CD4-positive, alpha-beta T cell treated with Interleukin-21 for 1 hour (primary cell): ENCODE data around the gene CNNM3.
A peak's percentile ranks its signal among the peaks of the same experiment; 100 is the strongest.
"Not testable (repeated sequence)": the region's sequence is repeated elsewhere in the genome, so short reads cannot be mapped to it uniquely, and the experiment has no call there.

Experiments
- DNase-seq: peaks from one replicate; pipeline ENCODE4 v3.0.0-alpha.2; 2020

CNNM3 gene

GRCh38 chr2:96800061-96801004 lies 15.7 kb upstream of the CNNM3 start:
- DNase-seq: no peak

GRCh38 chr2:96801005-96801785 lies 14.9 kb upstream of the CNNM3 start:
- peak; percentile 75 for DNase-seq

- peak; percentile 30 for DNase-seq
Measured at GRCh38 chr2:96801786-96802595, 14.1 kb upstream of the CNNM3 start.

GRCh38 chr2:96802721-96803120 lies 13.3 kb upstream of the CNNM3 start:
- no peak for DNase-seq

GRCh38 chr2:96804986-96805385 lies 11.1 kb upstream of the CNNM3 start:
- no peak for DNase-seq

GRCh38 chr2:96805946-96806345 lies 10.1 kb upstream of the CNNM3 start:
- DNase-seq: not testable (repeated sequence)

- DNase-seq: peak; percentile 47
Measured at GRCh38 chr2:96806468-96807126, 9.5 kb upstream of the CNNM3 start.

- DNase-seq: no peak
Measured at GRCh38 chr2:96807127-96807471, 9.0 kb upstream of the CNNM3 start.

GRCh38 chr2:96808176-96808837 lies 7.8 kb upstream of the CNNM3 start:
- no peak for DNase-seq

GRCh38 chr2:96809216-96809882 lies 6.7 kb upstream of the CNNM3 start:
- DNase-seq: no peak

- DNase-seq: no peak
Measured at GRCh38 chr2:96809951-96810782, 5.9 kb upstream of the CNNM3 start.

GRCh38 chr2:96810783-96811192 lies 5.3 kb upstream of the CNNM3 start:
- DNase-seq: no peak

- no peak for DNase-seq
Measured at GRCh38 chr2:96811917-96812316, 4.2 kb upstream of the CNNM3 start.

GRCh38 chr2:96813656-96814055 lies 2.4 kb upstream of the CNNM3 start:
- no peak for DNase-seq

GRCh38 chr2:96815326-96816126 lies 542 bp upstream of the CNNM3 start:
- DNase-seq: no peak

GRCh38 chr2:96816836-96817702 lies 1.0 kb downstream of the CNNM3 start:
- no peak for DNase-seq

GRCh38 chr2:96817882-96818281 lies 1.8 kb downstream of the CNNM3 start:
- no peak for DNase-seq

GRCh38 chr2:96819128-96819875 lies 3.2 kb downstream of the CNNM3 start:
- DNase-seq: no peak
